ENCODE results near the gene MCM7.

The MCM7 gene

DNA sequence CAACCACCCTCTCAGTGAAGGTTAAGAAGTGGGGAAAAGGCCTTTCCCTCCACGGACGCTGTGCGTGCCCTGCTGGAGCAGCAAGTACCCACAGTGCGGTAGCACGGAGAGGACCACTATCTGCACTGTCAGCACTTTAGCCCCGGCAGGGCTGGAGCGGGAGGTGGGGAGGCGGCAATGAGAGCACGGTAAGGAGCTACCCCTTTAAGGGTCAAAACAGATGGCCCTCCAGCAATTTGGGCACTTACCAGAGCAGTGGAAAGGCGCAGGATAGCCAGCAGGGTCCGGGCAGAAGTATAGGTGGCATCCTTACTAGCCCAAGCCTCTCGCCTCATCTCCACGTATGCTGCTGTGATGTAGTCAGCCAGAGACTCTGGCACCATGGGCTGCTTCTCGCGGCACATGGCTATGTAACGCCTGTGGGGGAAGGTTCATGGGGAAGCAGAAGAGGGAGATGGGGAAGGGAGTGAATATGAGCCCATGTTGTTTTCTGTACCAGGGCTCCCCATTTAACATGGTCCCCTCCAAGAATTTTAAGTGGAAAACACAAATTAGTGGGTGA, 7.2 kb downstream of the MCM7 start:
- DNase-seq (ENCODE audit: low read depth in 3 of 3) = no peak

DNA sequence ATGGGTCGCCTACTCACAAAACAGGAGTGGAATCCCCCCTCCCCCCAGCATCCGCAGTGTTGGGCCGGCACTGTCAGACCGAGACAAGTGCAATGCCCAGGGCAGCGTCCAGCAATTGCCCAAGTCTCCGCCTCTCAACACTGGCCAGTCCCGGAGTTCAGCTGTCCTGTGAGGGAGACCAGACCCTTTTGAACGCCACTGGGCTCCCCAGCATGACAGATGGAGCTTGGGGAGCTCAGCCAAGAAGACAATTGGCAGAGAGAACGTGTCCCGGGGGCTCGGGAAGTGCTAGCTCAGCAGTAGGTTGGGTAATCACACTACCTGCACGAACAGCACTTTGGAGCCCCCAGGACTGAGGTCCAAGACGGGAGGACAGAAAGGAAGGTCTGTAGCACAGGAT, 7.7 kb downstream of the MCM7 start:
- no peak for DNase-seq (ENCODE audit: low read depth in 3 of 3)

DNA sequence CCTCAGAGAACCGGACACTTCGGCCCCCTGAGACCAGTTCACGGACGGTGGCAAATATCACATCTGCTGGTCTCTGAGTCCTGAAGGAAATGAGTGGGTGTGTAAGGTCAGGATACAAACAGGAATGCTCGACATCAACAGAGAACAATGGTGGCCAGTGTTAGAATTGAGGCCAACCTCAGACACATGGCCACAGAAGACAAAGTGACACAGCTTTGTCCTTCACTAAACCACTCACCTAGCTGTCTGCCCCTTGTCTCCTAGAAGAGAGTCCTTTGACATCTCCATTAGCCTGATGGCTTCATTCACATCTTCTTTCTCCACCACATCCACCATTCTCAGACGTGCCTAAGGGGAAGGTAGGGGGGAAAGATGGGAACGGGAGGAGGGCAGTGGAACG, 8.1 kb downstream of the MCM7 start:
- no peak for DNase-seq (ENCODE audit: low read depth in 3 of 3)

DNA sequence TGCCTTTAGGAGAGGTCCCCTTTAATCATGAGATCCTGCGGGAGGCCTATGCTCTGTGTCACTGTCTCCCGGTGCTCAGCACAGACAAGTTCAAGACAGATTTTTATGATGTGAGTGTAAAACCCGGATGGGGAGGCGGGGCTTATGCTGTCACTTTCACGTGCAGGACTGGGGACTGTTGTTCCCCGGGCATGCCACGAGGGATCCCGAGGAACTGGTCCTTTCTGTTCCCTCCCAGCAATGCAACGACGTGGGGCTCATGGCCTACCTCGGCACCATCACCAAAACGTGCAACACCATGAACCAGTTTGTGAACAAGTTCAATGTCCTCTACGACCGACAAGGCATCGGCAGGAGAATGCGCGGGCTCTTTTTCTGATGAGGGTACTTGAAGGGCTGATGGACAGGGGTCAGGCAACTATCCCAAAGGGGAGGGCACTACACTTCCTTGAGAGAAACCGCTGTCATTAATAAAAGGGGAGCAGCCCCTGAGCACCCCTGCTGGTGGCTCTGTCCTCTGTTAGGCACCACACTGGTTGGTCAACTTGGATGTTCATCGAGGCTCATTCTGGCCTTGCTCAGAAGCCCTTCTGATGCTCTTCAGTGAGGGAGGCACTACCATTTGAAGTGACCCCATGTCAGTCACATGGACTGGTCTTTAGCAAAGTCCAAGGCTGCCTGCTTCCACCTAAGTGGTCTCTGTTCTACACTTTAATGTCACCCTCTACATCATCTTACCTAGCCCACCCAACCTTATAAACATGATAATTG, 9.6 kb downstream of the MCM7 start:
- DNase-seq (ENCODE audit: low read depth in 3 of 3) = no peak

DNA sequence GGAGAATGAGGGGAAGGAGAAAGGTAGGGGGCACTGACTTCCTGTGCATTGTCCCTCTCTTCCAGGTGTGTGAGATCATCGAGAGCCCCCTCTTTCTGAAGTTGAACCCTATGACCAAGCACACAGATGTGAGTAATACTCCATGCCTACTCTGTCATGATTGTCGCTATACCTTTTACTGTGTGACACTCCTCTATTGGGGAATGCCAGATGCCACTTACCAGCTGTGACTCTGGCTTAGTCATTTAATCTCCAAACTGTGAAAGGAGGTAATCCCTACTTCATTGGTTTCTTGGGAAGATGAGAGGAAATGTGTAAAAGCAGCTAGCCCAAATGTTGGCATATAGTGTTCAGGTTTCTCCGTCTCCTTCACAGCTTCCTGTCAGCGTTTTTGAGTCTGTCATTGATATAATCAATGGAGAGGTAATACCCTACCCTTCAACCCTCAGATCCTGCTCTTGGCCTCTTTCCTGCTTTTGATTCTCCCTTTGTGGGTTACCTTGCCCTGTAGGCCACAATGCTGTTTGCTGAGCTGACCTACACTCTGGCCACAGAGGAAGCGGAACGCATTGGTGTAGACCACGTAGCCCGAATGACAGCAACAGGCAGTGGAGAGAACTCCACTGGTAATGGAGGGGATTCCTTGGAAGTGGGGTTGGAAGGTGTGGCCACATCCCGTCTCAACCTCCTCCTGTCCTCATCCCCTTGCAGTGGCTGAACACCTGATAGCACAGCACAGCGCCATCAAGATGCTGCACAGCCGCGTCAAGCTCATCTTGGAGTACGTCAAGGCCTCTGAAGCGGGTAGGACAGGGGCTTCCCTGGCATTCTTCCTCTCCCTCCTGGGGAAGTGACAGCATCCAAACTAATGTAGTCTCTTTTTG, 10.4 kb downstream of the MCM7 start:
- no peak for DNase-seq (ENCODE audit: low read depth in 3 of 3)

DNA sequence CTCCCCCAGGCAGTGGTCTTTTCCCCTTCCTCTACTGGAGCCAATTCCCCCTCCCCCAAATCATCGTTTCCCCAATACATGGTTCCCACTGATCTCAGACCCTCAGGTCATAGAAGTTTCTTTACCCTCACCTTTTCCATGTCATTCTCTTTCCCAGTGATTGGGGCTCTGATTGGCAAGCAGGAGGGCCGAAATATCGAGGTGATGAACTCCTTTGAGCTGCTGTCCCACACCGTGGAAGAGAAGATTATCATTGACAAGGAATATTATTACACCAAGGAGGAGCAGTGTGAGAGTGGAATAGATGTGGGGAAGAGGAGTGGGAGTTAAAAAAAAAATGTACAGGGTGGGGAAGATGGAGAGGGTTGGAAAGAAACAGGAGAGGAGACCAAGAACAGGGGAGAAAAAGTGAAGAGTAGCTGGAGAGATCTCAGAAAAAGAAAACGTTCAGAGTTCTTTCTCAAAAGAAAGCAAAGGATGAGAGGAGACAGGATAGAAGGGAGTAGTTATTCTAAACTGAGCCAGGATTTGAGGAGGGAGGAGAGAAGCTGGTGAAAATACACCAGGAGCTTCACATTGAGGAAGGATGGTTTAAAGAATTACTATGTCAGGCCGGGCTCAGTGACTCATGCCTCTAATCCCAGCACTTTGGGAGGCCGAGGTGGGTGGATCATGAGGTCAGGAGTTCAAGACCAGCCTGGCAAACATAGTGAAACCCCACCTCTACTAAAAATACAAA, 11.6 kb downstream of the MCM7 start:
- DNase-seq (ENCODE audit: low read depth in 3 of 3) = no peak

DNA sequence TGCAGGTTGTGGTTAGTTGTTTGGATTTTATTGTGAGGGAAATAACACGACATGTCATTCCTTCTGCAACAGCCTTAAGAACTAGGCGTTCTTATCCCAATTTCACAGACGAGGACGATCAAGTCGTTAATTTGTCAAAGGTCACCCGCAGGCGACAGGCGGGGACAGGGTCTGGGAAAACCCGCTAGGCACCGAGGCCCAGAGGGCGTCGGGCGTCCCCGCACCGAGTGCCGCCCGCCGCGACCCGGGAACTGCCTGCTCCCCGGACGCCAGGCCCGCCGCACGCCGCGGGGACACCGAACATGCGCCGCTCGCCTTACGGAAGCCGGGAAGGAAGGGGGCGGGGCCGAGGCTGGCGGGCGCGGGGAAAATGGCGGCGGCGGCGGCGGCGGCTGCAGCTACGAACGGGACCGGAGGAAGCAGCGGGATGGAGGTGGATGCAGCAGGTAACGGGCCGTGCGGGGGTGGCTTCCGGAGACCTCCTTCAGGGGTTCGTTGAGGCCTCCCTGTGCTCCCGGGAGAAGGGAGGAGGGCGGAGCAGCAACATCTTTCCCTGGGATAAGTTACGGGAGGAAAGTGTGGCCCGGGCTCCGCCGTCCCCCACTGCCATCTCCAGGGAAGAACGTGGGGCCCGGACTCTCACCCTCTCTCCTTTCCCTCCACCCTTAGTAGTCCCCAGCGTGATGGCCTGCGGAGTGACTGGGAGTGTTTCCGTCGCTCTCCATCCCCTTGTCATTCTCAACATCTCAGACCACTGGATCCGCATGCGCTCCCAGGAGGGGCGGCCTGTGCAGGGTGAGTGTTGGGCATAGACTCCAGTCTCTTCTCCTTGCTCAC, 12.4 kb downstream of the MCM7 start, which contains the start of gene COPS6:
TSS of gene COPS6 (plus strand) at position 349 of the 837 bp plus-strand sequence. CDS start at position 371, 22 bp downstream.
- DNase-seq (ENCODE audit: low read depth in 3 of 3) = peak; percentile 78 to 87 (median 82)

DNA sequence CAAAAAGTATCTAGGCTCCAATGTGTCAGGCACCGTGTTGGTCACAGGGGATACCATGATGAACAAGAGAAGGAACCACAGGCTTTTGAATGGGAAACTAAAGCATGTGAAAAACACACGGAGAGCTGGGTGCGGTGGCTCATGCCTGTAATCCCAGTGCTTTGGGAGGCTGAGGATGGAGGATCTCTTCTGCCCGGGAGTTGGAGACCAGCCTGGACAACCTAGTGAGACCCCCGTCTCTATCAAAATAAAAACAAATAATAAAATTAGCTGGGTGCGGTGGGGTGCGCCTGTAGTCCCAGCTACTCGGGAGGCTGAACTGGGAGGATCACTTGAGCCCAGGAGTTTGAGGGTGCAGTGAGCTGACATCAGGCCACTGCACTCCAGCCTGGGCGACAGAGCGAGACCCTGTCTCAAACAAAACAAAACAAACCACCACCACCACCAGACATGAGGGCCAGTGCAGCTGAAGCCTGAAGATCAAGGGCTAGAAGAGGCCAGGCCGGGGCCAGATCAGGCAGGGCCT, 13.0 kb downstream of the MCM7 start:
- DNase-seq (ENCODE audit: low read depth in 3 of 3) = no peak

DNA sequence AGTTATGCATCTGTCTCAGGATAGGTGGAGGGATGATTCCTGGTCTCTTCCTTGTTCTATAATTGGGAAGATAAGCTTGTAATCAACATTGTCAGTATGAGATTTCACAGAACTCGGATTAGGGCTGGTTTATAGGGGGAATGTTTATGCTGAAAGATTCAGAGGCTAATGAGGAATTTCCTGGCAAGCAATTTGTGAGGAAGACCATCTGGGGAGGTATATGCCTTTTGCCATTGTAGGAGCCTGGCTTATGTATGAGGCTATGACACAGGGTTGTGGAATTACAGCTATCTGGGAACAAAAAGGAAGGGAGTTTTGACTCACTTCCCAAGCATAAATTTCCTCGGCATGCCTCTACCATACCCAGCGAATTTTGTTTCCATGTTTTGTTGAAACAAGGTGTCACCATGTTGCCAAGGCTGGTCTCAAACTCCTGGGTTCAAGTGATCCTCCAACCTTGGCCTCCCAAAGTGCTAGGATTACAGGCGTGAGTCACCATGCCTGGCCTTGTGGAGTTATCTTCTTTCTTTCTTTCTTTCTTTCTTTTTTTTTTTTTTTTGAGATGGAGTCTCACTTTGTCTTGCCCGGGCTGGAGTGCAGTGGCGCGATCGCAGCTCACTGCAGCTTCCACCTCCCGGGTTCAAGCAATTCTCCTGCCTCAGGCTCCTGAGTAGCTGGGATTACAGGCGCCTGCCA, 14.0 kb downstream of the MCM7 start:
- DNase-seq (ENCODE audit: low read depth in 3 of 3) = no peak

DNA sequence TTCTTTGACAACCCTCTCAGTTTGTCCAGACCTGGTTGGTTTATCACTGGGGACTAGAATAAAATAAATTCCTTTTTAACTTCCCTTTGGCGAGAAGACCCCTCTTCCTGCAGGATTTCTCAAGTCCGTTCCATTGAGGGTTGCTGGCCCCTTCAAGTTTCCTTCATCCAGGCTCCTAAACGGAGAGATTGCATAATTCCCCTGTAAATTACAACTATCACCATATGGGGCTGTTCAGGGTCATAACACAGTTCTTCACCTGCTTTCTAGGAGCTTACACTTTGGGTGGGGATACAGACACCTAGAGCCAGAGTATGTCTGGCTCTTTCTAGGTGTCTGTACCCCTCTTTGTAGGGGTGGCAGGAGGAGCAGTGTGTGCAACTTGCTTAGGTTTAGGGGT, 15.7 kb downstream of the MCM7 start:
- DNase-seq (ENCODE audit: low read depth in 3 of 3) = no peak

DNA sequence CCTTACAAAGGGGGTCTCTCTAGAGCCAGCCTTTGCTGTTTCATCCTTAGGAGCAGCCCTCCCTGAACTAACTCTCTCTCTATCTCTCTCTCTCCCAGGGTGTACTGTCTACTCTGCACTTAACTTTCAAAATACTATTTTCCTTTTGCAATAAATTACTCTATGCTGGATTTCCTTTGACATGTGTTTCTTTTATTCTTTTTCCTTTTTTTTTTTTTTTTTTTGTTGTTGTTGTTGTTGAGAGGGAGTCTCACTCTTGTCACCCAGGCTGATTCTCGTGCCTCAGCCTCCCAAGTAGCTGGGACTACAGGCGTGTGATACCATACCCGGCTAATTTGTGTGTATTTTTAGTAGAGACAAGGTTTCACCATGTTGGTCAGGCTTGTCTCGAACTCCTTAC, 18.2 kb downstream of the MCM7 start:
- no peak for DNase-seq (ENCODE audit: low read depth in 3 of 3)

DNA sequence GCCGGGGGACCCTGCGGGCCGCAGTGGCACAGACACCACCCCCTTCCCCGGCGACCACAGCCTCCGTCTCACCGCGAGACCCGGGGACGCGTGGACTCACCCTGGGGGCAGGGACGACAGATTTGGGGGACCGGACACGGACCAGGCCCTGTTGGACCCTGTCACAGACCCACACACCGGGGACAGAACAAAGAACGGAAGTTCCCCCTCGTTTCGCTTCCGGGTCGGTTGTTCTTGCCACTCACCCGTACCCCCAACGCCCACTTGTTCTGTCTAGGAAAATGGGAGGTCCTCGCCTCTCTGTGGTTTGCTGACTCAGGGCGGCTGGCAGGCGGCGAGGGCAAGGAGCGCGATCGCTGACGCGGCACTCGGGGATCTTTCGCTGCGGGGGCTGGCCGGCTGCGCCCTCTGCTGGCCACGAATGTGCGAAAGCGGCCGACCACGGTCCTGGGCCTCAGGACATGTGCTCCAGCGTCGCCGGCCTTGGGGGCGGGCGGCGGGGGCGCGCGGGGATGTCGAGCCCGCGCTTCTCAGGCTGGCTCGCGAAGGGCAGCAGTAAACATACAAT, 19.6 kb downstream of the MCM7 start, which contains the start of gene ZNF3:
TSS of gene ZNF3 (minus strand) at position 189 of the 568 bp plus-strand sequence. CDS start 4,366 bp downstream, outside the sequence.
- DNase-seq (ENCODE audit: low read depth in 3 of 3) = peak; percentile 91 to 97 (median 97)

DNA sequence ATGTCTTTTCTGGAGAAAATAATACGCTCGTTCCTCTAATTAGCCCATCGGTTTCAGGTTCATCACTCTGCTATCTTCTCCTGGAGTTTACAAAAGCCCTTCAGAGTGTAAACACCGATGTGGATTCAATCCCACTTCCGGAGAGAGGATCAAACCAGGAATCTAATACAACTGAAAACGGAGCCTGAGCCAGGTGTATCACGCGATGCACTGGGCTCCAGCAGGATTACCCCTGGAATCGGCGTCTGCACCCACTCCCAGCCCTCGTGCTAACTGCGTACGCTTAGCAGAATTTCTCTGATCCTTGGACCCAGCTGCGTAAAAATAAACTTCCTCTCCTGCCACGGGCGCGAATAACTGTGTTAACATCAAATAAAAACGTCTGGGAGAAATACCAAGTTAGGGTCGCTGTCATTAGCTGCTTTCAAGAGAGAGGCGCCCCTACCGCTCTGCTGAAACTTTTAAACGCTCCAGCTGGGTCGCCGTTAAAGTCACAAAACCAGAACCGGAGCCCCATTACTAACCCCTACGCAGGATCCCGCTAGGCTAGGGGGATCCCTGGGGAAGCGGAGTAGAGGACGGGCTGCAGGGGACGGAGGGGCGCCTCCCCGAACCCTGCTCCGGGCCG, 20.2 kb downstream of the MCM7 start:
- no peak for DNase-seq (ENCODE audit: low read depth in 3 of 3)

DNA sequence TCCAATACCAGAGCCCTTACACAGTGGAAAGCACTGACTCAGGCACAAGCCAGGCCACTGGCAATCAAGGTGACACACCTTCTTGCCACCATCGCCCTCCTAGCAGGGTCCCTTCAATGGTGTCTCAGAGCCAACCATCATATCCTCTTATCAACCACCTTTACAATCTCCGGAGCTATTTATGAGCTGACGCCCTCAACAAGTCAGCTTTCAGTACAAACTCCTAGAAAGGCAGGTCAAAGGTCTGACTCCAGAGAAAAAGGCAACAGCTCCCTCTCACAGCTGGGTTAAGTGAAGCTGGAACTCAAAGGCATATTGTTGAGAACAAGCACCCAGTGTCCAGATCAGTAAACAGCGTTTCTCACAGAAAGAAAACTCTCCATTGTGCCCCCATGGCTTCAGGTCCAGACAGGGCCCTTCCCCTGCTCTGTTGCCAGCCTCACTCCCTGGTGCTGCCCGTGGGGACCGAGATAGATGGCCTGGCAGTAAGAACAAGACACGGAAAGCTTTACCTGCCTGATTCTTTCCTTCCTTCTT, 22.1 kb downstream of the MCM7 start:
- no peak for DNase-seq (ENCODE audit: low read depth in 3 of 3)

DNA sequence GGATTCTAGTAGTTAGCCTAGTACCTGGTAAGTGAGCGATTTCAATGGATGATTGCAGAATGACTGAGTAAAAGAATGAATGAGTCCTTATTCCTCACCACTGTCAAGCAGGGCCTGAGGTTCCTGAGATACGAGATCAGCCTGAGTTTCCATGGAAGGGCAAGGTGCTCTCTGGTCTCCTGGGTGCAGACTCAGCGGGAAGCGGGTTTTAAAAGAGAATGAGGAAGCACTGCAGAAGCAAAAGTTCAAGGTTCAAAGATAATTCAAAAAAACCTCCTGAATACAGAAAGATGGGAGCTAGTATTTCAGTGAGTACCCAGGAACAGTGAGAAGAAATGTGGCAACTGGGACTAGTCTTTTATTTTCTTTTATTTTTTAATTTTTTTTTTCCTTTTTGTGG, 24.0 kb downstream of the MCM7 start:
- no peak for DNase-seq (ENCODE audit: low read depth in 3 of 3)

DNA sequence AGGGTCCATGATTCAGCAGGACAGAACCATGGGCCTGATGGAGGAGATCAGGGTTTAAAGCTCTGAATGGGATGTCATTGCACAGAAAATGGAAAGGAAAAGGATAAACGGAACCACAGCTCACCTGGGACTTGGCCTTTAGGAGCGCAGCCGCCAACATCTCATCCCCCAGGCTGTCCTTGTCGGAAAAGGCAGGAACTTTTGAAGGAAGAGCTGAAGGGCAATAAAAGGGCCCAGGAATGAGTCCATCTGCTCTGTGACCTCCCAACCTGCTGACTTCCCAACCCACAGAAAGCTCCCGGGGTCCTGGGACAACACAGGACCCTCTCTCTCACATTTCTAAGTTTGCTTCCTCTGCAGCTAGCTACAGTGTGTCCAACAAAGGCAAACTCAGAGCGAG, 25.8 kb downstream of the MCM7 start:
- no peak for DNase-seq (ENCODE audit: low read depth in 3 of 3)

DNA sequence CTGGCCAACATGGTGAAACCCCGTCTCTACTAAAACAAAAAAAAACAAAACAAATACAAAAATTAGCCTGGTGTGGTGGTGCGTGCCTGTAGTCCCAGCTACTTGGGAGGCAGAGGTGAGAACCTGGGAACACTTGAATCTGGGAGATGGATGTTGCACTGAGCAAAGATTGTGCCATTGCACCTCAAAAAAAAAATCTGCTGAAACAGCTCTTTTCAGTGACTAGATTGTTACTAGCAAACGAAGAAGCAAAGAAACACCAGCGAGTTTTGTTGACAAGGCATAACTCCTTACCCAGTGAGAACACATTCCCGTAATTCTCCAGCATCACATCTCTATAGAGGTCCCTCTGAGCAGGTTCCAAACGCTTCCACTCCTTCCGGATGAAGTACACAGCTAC, 26.4 kb downstream of the MCM7 start:
- no peak for DNase-seq (ENCODE audit: low read depth in 3 of 3)

DNA sequence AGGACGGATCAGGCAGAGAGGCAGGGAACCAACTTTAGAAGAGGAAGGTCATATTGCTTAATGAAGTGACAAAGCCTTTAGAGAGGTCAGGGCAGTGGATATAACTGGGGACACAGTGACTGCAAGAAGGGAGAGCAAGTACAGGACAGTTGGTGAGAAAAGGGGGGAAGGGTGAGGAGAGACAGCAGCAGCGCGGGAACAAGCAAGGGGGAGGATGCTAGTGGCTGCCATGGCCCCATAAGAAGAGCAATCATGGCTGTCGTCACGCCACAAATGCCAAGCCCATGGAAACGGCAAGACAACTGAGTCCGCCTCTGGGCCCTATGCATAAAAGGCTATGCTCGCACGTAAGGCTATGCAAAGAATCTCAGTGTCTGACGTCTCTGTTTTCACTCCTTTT, 28.7 kb downstream of the MCM7 start:
- no peak for DNase-seq (ENCODE audit: low read depth in 3 of 3)
